ENCODE results near the gene UBXN11. TPM values are rescaled to one million over a fixed set of nuclear protein-coding genes. Genes with fewer than 3 reads are reported as not detected.

The UBXN11 gene
- total and polyA plus RNA-seq, 2 of the 13 experiments (the other 11 are each of a cell fraction or from before 2014, with no cell fraction given): 9.3 to 10.4 TPM

GRCh38 chr1:26317612-26318337 is 11.3 kb upstream of the UBXN11 start, which contains the start of gene CD52:
Gene CD52, plus strand, starts transcription at chr1:26317958. Its CDS starts 60 bp downstream, at chr1:26318018.
- no peak within 1 kb of the TSS for H3K4me3 ChIP-seq (replicated peaks in 1 of 3; ENCODE audit: insufficient read depth in 1 of 3, low read depth in 2 of 3, low read length in 3 of 3)
- intact Hi-C loops (cut with micrococcal nuclease; ENCODE audit: unreplicated experiment): no loop called here

More at GRCh38 chr1:26317612-26318337, 11.3 kb upstream of the UBXN11 start, which contains the start of gene CD52:
- no peaks in the 10 kb centered on the region for H3K79me2 ChIP-seq (ENCODE audit: insufficient read depth, low read length)
- H3K27ac ChIP-seq (ENCODE audit: extremely low read length, insufficient read depth, low read length): no peak within 1 kb of the TSS
- no peak for ATAC-seq
- DNase-seq (ENCODE audit: low spot score): no peak
- H3K36me3 ChIP-seq (replicated peaks in 1 of 2; ENCODE audit: control insufficient read depth in 1 of 2, insufficient read depth in 2 of 2, low read length in 2 of 2): no peaks in the 10 kb centered on the region
- H4K20me1 ChIP-seq (ENCODE audit: insufficient read depth, low read length): no peaks in the 10 kb centered on the region
- no peaks in the 10 kb centered on the region for H3K27me3 ChIP-seq (ENCODE audit: control insufficient read depth in 1 of 2, insufficient read depth in 2 of 2, low read length in 2 of 2)
- 60% methylated on average over 10 of the region's 12 CpGs for WGBS (ENCODE audit: low lambda C conversion rate)
- no peaks in the 10 kb centered on the region for H3K9me3 ChIP-seq (ENCODE audit: low read length)
- no TSS peak for BruUV-seq (replicated peaks)
- H3K9ac ChIP-seq (ENCODE audit: insufficient read depth, low read depth, low read length): no peak within 1 kb of the TSS
- in situ Hi-C loops (cut with HindIII; ENCODE audit: extremely low pct_ligation_motif_present, low pct_unique_long_range_greater_than_20kb): no loop called here
- no peak within 1 kb of the TSS for H3K4me2 ChIP-seq (ENCODE audit: low read depth, low read length)
- peaks cover 15% of the 10 kb centered on the region; the same call in 1 of the 2 replicates for H3K4me1 ChIP-seq (ENCODE audit: insufficient read depth, low read length)
- TF ChIP-seq KLF16 (CRISPR knock-in tag; IDR thresholded peaks at IDR 0.05) (no peak), REXO4 (CRISPR knock-in tag; IDR thresholded peaks at IDR 0.05; ENCODE audit: borderline replicate concordance) (no peak), FOXO4 (CRISPR knock-in tag; conservative IDR thresholded peaks at IDR 0.05) (no peak), ZNF580 (CRISPR knock-in tag; IDR thresholded peaks at IDR 0.05; ENCODE audit: borderline replicate concordance, low read depth) (no peak), ZNF253 (CRISPR knock-in tag; IDR thresholded peaks at IDR 0.05; ENCODE audit: borderline replicate concordance) (no peak), ZNF703 (CRISPR knock-in tag; IDR thresholded peaks at IDR 0.05; ENCODE audit: borderline replicate concordance) (no peak)
- no peak for FAIRE-seq
- no peak within 1 kb of the TSS for H2AFZ ChIP-seq (ENCODE audit: low read length)
- ChIA-PET POLR2A (no interaction called here), CTCF (ENCODE audit: low intra/inter-chr PET ratio, low total read pairs) (no interaction called here)
